ENCODE measurements around the gene CST9.

DNA sequence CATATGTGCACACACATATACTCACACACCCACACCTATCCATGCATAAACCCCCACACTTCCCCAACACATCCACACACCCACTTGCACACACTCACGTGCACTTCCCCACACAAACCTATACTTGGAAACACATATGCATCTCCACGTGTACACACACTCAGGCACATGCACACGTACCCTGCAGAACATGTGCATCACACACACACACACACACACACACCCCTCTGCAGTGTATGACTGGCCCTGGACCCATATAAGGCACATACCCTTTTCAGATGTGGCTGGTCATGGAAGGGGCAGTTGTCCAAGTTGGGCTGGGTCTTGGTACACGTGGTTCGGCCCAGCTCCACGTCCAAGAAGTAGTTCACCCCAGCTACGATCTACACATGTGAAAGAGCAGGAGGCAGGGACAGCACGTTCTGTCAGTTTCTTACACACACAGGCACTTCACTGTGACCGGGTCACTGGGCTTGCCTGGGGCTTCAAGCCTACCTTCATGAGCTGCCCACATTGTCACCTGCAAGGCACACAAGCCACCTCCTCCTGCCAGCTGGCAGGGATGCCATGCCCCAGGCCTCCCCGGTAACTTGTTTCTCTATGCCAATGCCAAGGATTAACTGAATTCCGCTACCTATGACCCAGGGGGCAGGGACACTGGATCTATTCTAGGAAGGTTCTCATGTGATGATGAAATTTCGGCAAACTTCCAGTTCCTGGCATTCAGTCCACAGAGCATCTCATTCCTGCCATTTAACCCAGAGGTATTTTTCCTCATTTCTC is 29.5 kb upstream of the CST9 start:
- TF ChIP-seq, protein P1, sequence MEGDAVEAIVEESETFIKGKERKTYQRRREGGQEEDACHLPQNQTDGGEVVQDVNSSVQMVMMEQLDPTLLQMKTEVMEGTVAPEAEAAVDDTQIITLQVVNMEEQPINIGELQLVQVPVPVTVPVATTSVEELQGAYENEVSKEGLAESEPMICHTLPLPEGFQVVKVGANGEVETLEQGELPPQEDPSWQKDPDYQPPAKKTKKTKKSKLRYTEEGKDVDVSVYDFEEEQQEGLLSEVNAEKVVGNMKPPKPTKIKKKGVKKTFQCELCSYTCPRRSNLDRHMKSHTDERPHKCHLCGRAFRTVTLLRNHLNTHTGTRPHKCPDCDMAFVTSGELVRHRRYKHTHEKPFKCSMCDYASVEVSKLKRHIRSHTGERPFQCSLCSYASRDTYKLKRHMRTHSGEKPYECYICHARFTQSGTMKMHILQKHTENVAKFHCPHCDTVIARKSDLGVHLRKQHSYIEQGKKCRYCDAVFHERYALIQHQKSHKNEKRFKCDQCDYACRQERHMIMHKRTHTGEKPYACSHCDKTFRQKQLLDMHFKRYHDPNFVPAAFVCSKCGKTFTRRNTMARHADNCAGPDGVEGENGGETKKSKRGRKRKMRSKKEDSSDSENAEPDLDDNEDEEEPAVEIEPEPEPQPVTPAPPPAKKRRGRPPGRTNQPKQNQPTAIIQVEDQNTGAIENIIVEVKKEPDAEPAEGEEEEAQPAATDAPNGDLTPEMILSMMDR (IDR thresholded peaks at IDR 0.05) = no peak
- TF ChIP-seq POLR2A (IDR thresholded peaks at IDR 0.05) (no peak), EP300 (IDR thresholded peaks at IDR 0.05) (peak in 1 of 2 donors; percentile 40)
